HCT116 (cell line): Measurements from ENCODE around the gene KIAA0319L. TPM values are rescaled to one million over a fixed set of nuclear protein-coding genes. Genes with fewer than 3 reads are reported as not detected.

Experiments
- ATAC-seq: fragments of 200-7000 bp; cut with Tn5 transposase; 2 replicates; pipeline ENCODE4 v1.9.1; 2020; ENCODE audit warnings: mild to moderate bottlenecking, moderate library complexity
- BruUV-seq: library from RNA; stranded (reverse); fragments of 400-500 nt; replicated peaks from 2 replicates; lab custom pipeline; 2021; lab: Mats Ljungman, UMichigan
- CTCF ChIA-PET: fragments of 300-600 bp; sonication (Branson Sonifier 250); formaldehyde crosslinking; loops from one replicate; lab custom pipeline; 2021; ENCODE audit warnings: antibody characterized with exemption; lab: Charles Lee
- POLR2A ChIA-PET: fragments of 300-600, 350-600 bp; sonication (Branson Sonifier 250); formaldehyde crosslinking; loops from one replicate; lab custom pipeline; 2021; ENCODE audit warnings: antibody characterized with exemption; lab: Charles Lee
- RAD21 ChIA-PET, 2 experiments: fragments of 300-600 bp; sonication (Branson Sonifier 250); formaldehyde crosslinking; loops; one replicate each; lab custom pipeline; 2023; ENCODE audit warnings: low total read pairs in 2 of 2; ENCODE audit not compliant: uncharacterized antibody in 2 of 2, unreplicated experiment in 2 of 2, low non-redundant PET in 1 of 2; lab: Charles Lee
- DNase-seq: peaks from one replicate; pipeline ENCODE4 v3.0.0-alpha.2; 2010; ENCODE audit warnings: low read depth, low spot score
- H2AFZ ChIP-seq: fragments of 200-600 bp; shearing (Covaris generic), sonication (generic); 2 replicates; pipeline ENCODE4 v1.6.1; 2017; ENCODE audit warnings: low read depth, mixed run types, mixed read lengths, antibody characterized with exemption, low read length; ENCODE audit not compliant: poor library complexity, severe bottlenecking
- H3K27ac ChIP-seq: 2 replicates; pipeline ENCODE4 v1.5.1; 2012; ENCODE audit warnings: low read depth, low read length
- H3K27me3 ChIP-seq: fragments of 200-600 bp; sonication (generic); 2 replicates; pipeline ENCODE4 v1.6.1; 2016; ENCODE audit warnings: mixed run types, low read length, mixed read lengths; ENCODE audit not compliant: insufficient read depth
- H3K36me3 ChIP-seq, 2 experiments: fragments of 200-500 bp in 1 of 2; fragments of 200-600 bp in 1 of 2; sonication (Bioruptor generic) in 1 of 2; sonication (generic) in 1 of 2; 2 replicates each; pipeline versions ENCODE4 v1.5.1 to v1.6.1; 2014 to 2016; ENCODE audit warnings: low read length in 2 of 2, inconsistent platforms in 1 of 2, mixed read lengths in 1 of 2, mixed run types in 1 of 2; ENCODE audit not compliant: insufficient read depth in 2 of 2, control insufficient read depth in 1 of 2
- H3K4me1 ChIP-seq, 2 experiments: fragments of 200-600 bp in 1 of 2; sonication (generic) in 1 of 2; 2 replicates each; pipeline versions ENCODE4 v1.5.1 to v1.6.1; 2012 to 2017; ENCODE audit warnings: low read length in 2 of 2, inconsistent platforms in 1 of 2, mild to moderate bottlenecking in 1 of 2, mixed read lengths in 1 of 2, mixed run types in 1 of 2, moderate library complexity in 1 of 2; ENCODE audit not compliant: insufficient read depth in 2 of 2, control insufficient read depth in 1 of 2
- H3K4me2 ChIP-seq: fragments of 200-600 bp; sonication (generic); 2 replicates; pipeline ENCODE4 v1.6.1; 2017; ENCODE audit warnings: mixed run types, low read length, mixed read lengths
- H3K4me3 ChIP-seq, 2 experiments: fragments of 200-600 bp in 1 of 2; sonication (generic) in 1 of 2; replicated peaks in 1 of 2; 2 replicates each; pipeline ENCODE4 v1.5.1; 2011 to 2016; ENCODE audit warnings: low read length in 2 of 2, control low read depth in 1 of 2, low read depth in 1 of 2, mild to moderate bottlenecking in 1 of 2, mixed read lengths in 1 of 2, mixed run types in 1 of 2
- H3K79me2 ChIP-seq: fragments of 200-600 bp; sonication (generic); 2 replicates; pipeline ENCODE4 v1.6.1; 2017; ENCODE audit warnings: mild to moderate bottlenecking, mixed run types, low read length, moderate library complexity, mixed read lengths; ENCODE audit not compliant: insufficient read depth
- H3K9ac ChIP-seq: fragments of 200-600 bp; sonication (generic); 2 replicates; pipeline ENCODE4 v1.6.1; 2016; ENCODE audit warnings: low read length, mixed read lengths
- H3K9me2 ChIP-seq: fragments of 200-600 bp; sonication (generic), shearing (Covaris generic); 2 replicates; pipeline ENCODE4 v1.6.1; 2017; ENCODE audit warnings: mixed run types, mild to moderate bottlenecking, moderate library complexity; ENCODE audit not compliant: insufficient read depth
- H3K9me3 ChIP-seq, 2 experiments: fragments of 200-500 bp in 1 of 2; fragments of 200-600 bp in 1 of 2; sonication (Bioruptor generic) in 1 of 2; sonication (generic) in 1 of 2; 2 replicates each; pipeline ENCODE4 v1.6.1; 2014 to 2017; ENCODE audit warnings: low read length in 2 of 2, mixed read lengths in 2 of 2, inconsistent platforms in 1 of 2, low read depth in 1 of 2, mild to moderate bottlenecking in 1 of 2, mixed run types in 1 of 2, moderate library complexity in 1 of 2; ENCODE audit not compliant: control insufficient read depth in 1 of 2, insufficient read depth in 1 of 2
- H4K20me1 ChIP-seq: fragments of 200-600 bp; sonication (generic), shearing (Covaris generic); 2 replicates; pipeline ENCODE4 v1.6.1; 2017; ENCODE audit warnings: mixed run types, mild to moderate bottlenecking, moderate library complexity; ENCODE audit not compliant: insufficient read depth
- ATF3 ChIP-seq: IDR thresholded peaks from 2 replicates; pipeline ENCODE4 v1.6.1; 2012
- CBX3 ChIP-seq: IDR thresholded peaks from 2 replicates; pipeline ENCODE4 v1.6.1; 2012; ENCODE audit warnings: low read depth
- CEBPB ChIP-seq: IDR thresholded peaks from 2 replicates; pipeline ENCODE4 v1.6.1; 2012; ENCODE audit warnings: low read depth
- CTCF ChIP-seq, 3 experiments: fragments of 200-600 bp in 1 of 3; sonication (generic) in 1 of 3; IDR thresholded peaks in 2 of 3; conservative IDR thresholded peaks in 1 of 3; 2 replicates each; pipeline ENCODE4 v1.5.1; 2012 to 2017; ENCODE audit warnings: low read depth in 2 of 3, low read length in 2 of 3, antibody characterized with exemption in 1 of 3, borderline replicate concordance in 1 of 3, control low read depth in 1 of 3, mild to moderate bottlenecking in 1 of 3, mixed read lengths in 1 of 3, mixed run types in 1 of 3, moderate library complexity in 1 of 3; ENCODE audit not compliant: insufficient read depth in 1 of 3
- ELF1 ChIP-seq: IDR thresholded peaks from 2 replicates; pipeline ENCODE4 v1.6.1; 2012; ENCODE audit warnings: low read depth, borderline replicate concordance
- EZH2 ChIP-seq: fragments of 200-600 bp; sonication (generic); IDR thresholded peaks from 2 replicates; pipeline ENCODE4 v1.6.1; 2017; ENCODE audit warnings: antibody characterized with exemption, mixed run types
- JUND ChIP-seq: IDR thresholded peaks from 2 replicates; pipeline ENCODE4 v1.6.1; 2012
- MAX ChIP-seq: IDR thresholded peaks from 2 replicates; pipeline ENCODE4 v1.6.1; 2012
- POLR2A ChIP-seq: IDR thresholded peaks from 2 replicates; pipeline ENCODE4 v1.7.0; 2011; ENCODE audit warnings: borderline replicate concordance; ENCODE audit not compliant: insufficient read depth, insufficient read length; ENCODE audit errors: extremely low read depth
- REST ChIP-seq: IDR thresholded peaks from 2 replicates; pipeline ENCODE4 v1.6.1; 2012; ENCODE audit warnings: low read depth
- SIN3A ChIP-seq: IDR thresholded peaks from 2 replicates; pipeline ENCODE4 v1.6.1; 2012; ENCODE audit warnings: low read depth
- SRF ChIP-seq: IDR thresholded peaks from 2 replicates; pipeline ENCODE4 v1.6.1; 2012; ENCODE audit warnings: low read depth
- TCF7L2 ChIP-seq: IDR thresholded peaks from 2 replicates; pipeline ENCODE4 v1.7.0; 2011; ENCODE audit warnings: borderline replicate concordance, inconsistent platforms; ENCODE audit not compliant: insufficient read depth, insufficient read length; ENCODE audit errors: extremely low read depth
- ZBTB33 ChIP-seq: IDR thresholded peaks from 2 replicates; pipeline ENCODE4 v1.6.1; 2011; ENCODE audit warnings: mild to moderate bottlenecking, low read length, moderate library complexity; ENCODE audit not compliant: insufficient replicate concordance; ENCODE audit errors: extremely low read depth
- ZFX ChIP-seq: fragments of 450-650 bp; IDR thresholded peaks from 2 replicates; pipeline ENCODE4 v1.6.1; 2017
- ZNF274 ChIP-seq: fragments of 200-500 bp; sonication (Bioruptor generic); IDR thresholded peaks from 2 replicates; pipeline ENCODE4 v1.6.1; 2014; ENCODE audit warnings: mild to moderate bottlenecking, low read depth, low read length, inconsistent platforms
- intact Hi-C: fragments of 100-400 bp; cut with micrococcal nuclease; formaldehyde crosslinking; loops from 2 replicates; pipeline ENCODE4 v1.10.0; 2022
- total RNA-seq: library from RNA; stranded (reverse); gene quantifications from one replicate; pipeline ENCODE4 v1.2.1, GENCODE V29; 2021; ENCODE audit not compliant: unreplicated experiment

KIAA0319L gene
- total RNA-seq, 1 experiment from 2014 or later: 35.6 TPM

GRCh38 chr1:35518183-35518582 lies 39.0 kb downstream of the KIAA0319L start:
- Histone ChIP-seq H3K27ac (no peak overlapping the region), H4K20me1 (no peaks in the 10 kb centered on the region), H3K79me2 (peaks cover 15% of the 10 kb centered on the region), H3K9me3 (no peaks in the 10 kb centered on the region), H2AFZ (no peak overlapping the region), H3K4me3 (no peak overlapping the region), H3K36me3 (0 out of 4 replicates have a peak, but pooled peaks cover 0 to 3% of the 10 kb centered on the region in 2 experiments), H3K4me2 (no peak overlapping the region)
- ChIA-PET CTCF (no interaction called here), RAD21 (no interaction called here)
- no peak for DNase-seq
- ATAC-seq: no peak
- intact Hi-C loops: no loop called here
- no TSS peak for BruUV-seq
- no peak for TF ChIP-seq ZFX
- TF ChIP-seq ATF3: no peak
- no peak for TF ChIP-seq CBX3
- no peak for TF ChIP-seq ZNF274
- no peak for TF ChIP-seq MAX
- no peak for TF ChIP-seq POLR2A
- TF ChIP-seq CTCF (IDR thresholded peaks at IDR 0.05 in 2 of 3, conservative IDR thresholded peaks at IDR 0.05 in 1 of 3; ENCODE audit: borderline replicate concordance in 1 of 3, insufficient read depth in 1 of 3, low read depth in 2 of 3, low read length in 2 of 3): no peak
- TF ChIP-seq ELF1: no peak
- no peak for TF ChIP-seq ZBTB33
- no peak for TF ChIP-seq CEBPB
- TF ChIP-seq TCF7L2: no peak
- TF ChIP-seq SIN3A: no peak
- TF ChIP-seq SRF: no peak
- no peak for TF ChIP-seq REST
- no peak for TF ChIP-seq EZH2
- TF ChIP-seq JUND: no peak
- TF ChIP-seq, all 23 proteins: peak for 0
- no peaks in the 10 kb centered on the region for H3K9me2 ChIP-seq
- H3K9ac ChIP-seq: no peak overlapping the region
- peaks cover 0 to 4% of the 10 kb centered on the region in 2 experiments; a peak in 1 of 4 replicates for H3K4me1 ChIP-seq
- POLR2A ChIA-PET: no interaction called here
- H3K27me3 ChIP-seq: no peaks in the 10 kb centered on the region
